GM12873 (cell line): Measurements from ENCODE around the gene ESYT2.

Source experiments
- CTCF ChIP-seq: IDR thresholded peaks from 2 replicates; pipeline ENCODE4 v1.5.1; 2012; ENCODE audit warnings: low read depth, mild to moderate bottlenecking, moderate library complexity, low read length, control low read depth; ENCODE audit not compliant: insufficient read depth; ENCODE audit errors: missing control alignments

Gene ESYT2

DNA sequence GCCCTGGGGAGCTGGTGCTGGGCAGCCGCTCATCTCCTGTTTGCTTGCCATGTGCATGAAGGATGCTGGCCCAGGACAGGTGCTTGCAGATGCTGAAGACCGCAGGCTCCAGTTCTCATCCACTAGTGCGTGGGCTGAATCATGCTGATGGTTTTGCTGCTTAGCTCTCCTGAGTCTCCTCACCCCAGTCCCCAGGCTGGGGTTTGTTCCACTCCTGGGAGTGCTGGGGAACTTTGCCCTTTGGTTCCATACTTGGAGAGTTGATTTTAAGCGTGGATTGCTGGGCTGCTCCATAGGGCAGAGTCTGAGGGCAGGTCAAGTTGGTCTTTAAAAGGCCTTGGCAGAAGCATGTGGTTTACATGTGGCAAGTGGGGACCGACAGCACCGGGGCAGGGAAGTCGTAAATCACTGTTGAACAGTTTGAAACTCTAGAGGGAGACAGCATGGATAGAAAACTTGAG lies 36.2 kb upstream of the ESYT2 start:
- no peak for TF ChIP-seq CTCF

- TF ChIP-seq CTCF, result no peak
Measured at GRCh38 chr7:158864833-158865232, 35.5 kb upstream of the ESYT2 start.

- no peak for TF ChIP-seq CTCF
Measured at GRCh38 chr7:158864507-158864820, 35.2 kb upstream of the ESYT2 start.

- no peak for TF ChIP-seq CTCF
Measured at GRCh38 chr7:158863611-158864506, 34.5 kb upstream of the ESYT2 start.

DNA sequence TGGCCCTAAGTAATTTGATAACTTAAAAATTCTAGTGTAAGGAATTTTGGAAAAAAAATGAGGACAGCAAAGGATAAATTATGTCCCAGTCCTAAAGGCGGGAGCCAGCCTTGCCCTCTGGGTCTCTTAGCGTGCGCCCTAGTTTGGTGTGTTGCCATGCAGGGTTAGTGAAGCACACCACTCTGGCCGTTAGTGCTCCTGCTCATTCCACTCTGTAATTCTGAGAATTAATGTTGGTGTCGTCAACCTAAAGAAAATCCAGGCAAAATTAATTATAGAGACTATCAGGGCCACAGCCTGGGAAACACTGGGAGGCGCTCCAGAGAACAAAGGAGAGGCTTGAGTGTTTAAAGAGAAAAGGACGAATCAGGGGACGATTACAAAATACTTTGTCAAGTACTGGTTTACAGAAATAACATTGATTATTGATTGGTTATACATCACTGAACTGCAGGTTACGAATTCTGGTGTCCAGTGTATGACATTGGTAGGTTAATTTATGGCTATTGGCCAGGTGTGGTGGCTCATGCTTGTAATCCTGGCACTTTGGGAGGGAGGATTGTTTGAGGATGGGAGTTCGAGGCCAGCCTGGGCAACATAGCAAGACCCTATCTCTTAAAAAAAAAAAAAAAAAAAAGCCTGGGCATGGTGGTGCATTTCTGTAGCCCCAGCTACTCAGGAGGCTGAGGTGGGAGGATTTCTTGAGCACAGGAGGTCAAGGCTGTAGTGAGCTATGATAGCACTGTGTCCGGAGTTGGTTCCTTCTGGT lies 32.8 kb upstream of the ESYT2 start:
- TF ChIP-seq CTCF, result no peak

DNA sequence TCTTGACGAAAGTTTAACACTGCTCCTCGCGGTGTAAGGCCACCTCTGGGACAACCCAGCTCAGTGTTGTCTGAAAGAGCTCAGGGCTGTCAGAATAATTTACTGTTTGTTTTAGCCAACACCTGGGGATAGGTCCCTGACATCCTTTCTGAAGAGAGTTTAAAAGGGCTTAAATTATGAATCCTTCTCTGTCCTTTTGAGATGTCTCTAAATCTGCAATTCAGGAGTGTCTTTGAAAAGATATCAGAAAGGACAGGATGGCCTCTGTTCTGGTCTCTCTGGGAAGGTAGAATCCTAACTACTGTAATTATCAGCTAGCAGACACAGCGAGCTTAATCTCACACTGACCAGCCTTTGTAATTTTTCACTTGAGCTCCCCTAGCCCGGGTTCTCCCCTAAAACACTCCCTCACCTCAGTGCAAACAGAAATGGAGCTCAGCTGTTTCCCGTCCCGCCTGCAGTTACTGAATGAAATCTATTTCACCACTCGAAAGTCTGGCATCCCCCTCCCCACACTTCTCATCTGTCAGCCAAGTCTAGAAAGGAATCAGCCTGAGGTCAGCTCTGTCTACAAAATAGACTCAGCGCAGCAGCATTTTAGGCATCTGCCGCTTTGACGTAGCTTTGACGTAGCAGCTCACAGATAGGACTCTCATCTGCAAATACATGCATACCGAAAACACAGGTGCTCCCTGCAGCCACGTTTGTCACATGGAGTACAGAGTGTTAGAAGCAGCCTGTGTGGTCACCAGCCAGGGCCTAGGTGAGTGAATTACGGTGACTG lies 31.9 kb upstream of the ESYT2 start:
- TF ChIP-seq CTCF, result no peak

GRCh38 chr7:158860394-158860793 lies 31.1 kb upstream of the ESYT2 start:
- no peak for TF ChIP-seq CTCF
